ENCODE measurements around the gene HIPK4. TPM values are rescaled to one million over a fixed set of nuclear protein-coding genes. Genes with fewer than 3 reads are reported as not detected.
"Not testable (repeated sequence)": the region's sequence is repeated elsewhere in the genome, so short reads cannot be mapped to it uniquely, and the experiment has no call there.

HIPK4 gene, protein sequence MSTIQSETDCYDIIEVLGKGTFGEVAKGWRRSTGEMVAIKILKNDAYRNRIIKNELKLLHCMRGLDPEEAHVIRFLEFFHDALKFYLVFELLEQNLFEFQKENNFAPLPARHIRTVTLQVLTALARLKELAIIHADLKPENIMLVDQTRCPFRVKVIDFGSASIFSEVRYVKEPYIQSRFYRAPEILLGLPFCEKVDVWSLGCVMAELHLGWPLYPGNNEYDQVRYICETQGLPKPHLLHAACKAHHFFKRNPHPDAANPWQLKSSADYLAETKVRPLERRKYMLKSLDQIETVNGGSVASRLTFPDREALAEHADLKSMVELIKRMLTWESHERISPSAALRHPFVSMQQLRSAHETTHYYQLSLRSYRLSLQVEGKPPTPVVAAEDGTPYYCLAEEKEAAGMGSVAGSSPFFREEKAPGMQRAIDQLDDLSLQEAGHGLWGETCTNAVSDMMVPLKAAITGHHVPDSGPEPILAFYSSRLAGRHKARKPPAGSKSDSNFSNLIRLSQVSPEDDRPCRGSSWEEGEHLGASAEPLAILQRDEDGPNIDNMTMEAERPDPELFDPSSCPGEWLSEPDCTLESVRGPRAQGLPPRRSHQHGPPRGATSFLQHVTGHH
- not detected for total RNA-seq

DNA sequence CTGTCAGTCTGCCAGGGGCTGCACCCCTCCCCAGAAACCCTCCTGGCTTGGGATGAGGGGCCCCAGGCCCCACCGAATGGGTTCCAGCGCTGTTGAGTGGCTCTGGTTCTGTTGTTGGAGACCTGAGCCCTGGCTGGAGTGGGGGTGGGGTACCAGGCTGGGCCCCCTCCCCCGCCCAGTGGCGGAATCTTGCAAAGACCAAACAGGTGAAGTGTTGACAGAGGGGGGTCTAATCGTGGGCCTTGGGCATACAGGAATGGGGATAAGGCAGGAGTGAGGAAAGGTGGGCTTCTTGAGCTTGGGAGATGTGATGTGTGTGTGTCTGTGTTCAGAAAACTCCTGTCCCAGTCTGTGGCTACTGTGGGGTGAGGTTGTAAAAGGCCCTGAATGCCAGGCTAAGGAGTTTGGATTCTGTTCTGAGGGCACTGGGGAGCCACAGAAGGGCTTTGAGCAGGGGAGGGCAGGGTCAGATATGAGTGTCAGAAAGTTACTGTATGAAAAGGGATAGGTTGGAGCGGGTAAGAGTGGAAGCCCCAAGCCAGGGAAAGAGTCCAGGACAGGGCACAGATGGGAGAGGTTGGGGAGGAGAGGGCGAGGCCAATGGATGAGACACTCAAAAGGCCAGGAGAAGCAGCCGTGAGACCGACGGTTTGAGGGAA lies at the start of gene HIPK4:
TSS of gene HIPK4 (minus strand) at position 98 of the 659 bp plus-strand sequence. CDS start 279 bp downstream, outside the sequence.
- H3K27ac ChIP-seq: no peak within 1 kb of the TSS
- H3K4me3 ChIP-seq: no peak within 1 kb of the TSS
- no peaks in the 10 kb centered on the region for H3K27me3 ChIP-seq
- no peaks in the 10 kb centered on the region for H3K9me3 ChIP-seq
- no peaks in the 10 kb centered on the region for H3K4me1 ChIP-seq
- intact Hi-C loops (cut with DNase I): no loop called here
- no peaks in the 10 kb centered on the region for H3K36me3 ChIP-seq
- DNase-seq: no peak
- no peak for TF ChIP-seq CTCF (IDR thresholded peaks at IDR 0.05)
- no peak within 1 kb of the TSS for H3K9ac ChIP-seq (ENCODE audit: low read depth in 2 of 2, low read length in 2 of 2)

DNA sequence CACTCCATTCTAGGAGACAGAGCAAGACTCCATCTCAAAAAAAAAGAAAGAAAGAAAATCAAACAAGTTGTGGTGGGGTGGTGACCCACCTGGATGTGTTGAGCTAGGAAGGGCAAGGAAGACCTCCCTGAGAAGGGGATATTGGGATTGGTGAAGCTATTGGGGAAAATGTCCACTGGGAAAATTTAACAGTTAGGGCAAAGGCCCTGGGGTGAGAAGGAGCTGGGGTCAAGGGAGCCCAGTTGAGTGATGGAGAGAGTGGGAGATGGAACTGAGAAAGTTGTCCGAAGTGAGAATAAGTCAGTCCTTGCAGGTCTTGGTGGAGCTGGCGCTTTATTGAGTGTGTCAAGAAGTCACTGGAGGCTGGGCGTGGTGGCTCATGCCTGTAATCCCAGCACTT lies 48.3 kb upstream of the HIPK4 start:
- H3K9me3 ChIP-seq: no peaks in the 10 kb centered on the region
- H3K36me3 ChIP-seq: peaks cover 4% of the 10 kb centered on the region
- H3K9ac ChIP-seq (ENCODE audit: low read depth in 2 of 2, low read length in 2 of 2): no peak overlapping the region
- H3K4me3 ChIP-seq: no peak overlapping the region
- no peaks in the 10 kb centered on the region for H3K27me3 ChIP-seq
- DNase-seq: no peak
- H3K27ac ChIP-seq: no peak overlapping the region
- intact Hi-C loops (cut with DNase I): no loop called here
- peaks cover 12% of the 10 kb centered on the region for H3K4me1 ChIP-seq
- no peak for TF ChIP-seq CTCF (IDR thresholded peaks at IDR 0.05)

- Histone ChIP-seq H3K27me3 (no peaks in the 10 kb centered on the region), H3K27ac (peak overlapping the region; percentile 94), H3K9ac (ENCODE audit: low read depth in 2 of 2, low read length in 2 of 2) (peak overlapping the region; percentile 83 to 97), H3K4me1 (peaks cover 3% of the 10 kb centered on the region), H3K9me3 (no peaks in the 10 kb centered on the region), H3K36me3 (no peaks in the 10 kb centered on the region), H3K4me3 (peak overlapping the region; percentile 16)
- no peak for TF ChIP-seq CTCF (IDR thresholded peaks at IDR 0.05)
- intact Hi-C loops (cut with DNase I): no loop called here
- peak; percentile 93 for DNase-seq
Observed at GRCh38 chr19:40433391-40434216, 43.6 kb upstream of the HIPK4 start.

DNA sequence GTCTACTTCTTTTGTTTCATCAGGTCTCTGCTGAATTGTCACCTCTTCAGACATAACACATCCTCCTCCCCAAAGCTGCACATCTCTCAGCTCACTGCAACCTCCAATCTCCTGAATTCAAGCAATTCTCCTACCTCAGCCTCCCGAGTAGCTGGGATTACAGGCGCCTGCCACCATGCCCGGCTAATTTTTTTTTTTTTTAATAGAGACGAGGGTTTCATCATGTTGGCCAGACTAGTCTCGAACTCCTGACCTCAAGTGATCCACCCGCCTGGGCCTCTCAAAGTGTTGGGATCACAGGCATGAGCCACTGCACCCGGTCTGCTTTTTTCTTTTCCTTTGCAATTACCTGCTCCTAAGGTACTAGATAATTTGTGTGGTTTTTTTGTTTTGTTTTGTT lies 42.8 kb upstream of the HIPK4 start:
- peak overlapping the region; percentile 94 for H3K27ac ChIP-seq
- DNase-seq; H3K4me3 ChIP-seq; intact Hi-C loops (cut with DNase I); H3K9me3 ChIP-seq; H3K27me3 ChIP-seq; H3K4me1 ChIP-seq; H3K36me3 ChIP-seq: not testable (repeated sequence)
- peak overlapping the region; percentile 83 to 97 for H3K9ac ChIP-seq (ENCODE audit: low read depth in 2 of 2, low read length in 2 of 2)

- no peak for DNase-seq
- Histone ChIP-seq H3K9me3 (no peaks in the 10 kb centered on the region), H3K27ac (no peak overlapping the region), H3K27me3 (no peaks in the 10 kb centered on the region), H3K4me1 (peaks cover 3% of the 10 kb centered on the region), H3K36me3 (no peaks in the 10 kb centered on the region), H3K9ac (ENCODE audit: low read depth in 2 of 2, low read length in 2 of 2) (no peak overlapping the region), H3K4me3 (no peak overlapping the region)
- intact Hi-C loops (cut with DNase I): no loop called here
- no peak for TF ChIP-seq CTCF (IDR thresholded peaks at IDR 0.05)
Observed at GRCh38 chr19:40431698-40432097, 41.7 kb upstream of the HIPK4 start.

GRCh38 chr19:40430242-40430641 lies 40.3 kb upstream of the HIPK4 start:
- H3K9ac ChIP-seq (ENCODE audit: low read depth in 2 of 2, low read length in 2 of 2); H3K36me3 ChIP-seq; H3K4me1 ChIP-seq; H3K27ac ChIP-seq; H3K27me3 ChIP-seq; DNase-seq; intact Hi-C loops (cut with DNase I); H3K4me3 ChIP-seq; H3K9me3 ChIP-seq: not testable (repeated sequence)

DNA sequence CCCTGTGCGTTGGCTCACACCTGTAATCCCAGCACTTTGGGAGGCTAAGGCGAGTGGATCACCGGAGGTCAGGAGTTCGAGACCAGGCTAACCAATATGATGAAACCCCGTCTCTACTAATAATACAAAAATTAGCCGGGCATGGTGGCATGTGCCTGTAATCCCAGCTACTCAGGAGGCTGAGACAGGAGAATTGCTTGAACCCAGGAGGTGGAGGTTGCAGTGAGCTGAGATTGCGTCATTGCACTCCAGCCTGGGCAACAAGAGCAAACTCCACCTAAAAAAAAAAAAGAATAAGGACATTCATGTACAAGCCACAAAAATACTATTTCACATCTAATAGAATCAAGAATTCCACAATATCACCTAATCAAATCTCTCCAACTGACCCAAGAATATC lies 38.2 kb upstream of the HIPK4 start:
- H3K27ac ChIP-seq; intact Hi-C loops (cut with DNase I); H3K4me3 ChIP-seq; H3K4me1 ChIP-seq; H3K36me3 ChIP-seq; H3K9me3 ChIP-seq; DNase-seq; H3K27me3 ChIP-seq; H3K9ac ChIP-seq (ENCODE audit: low read depth in 2 of 2, low read length in 2 of 2): not testable (repeated sequence)

Measured in colonic mucosa (tissue), 4 donors.